Measurements from ENCODE around the gene FOXN3. TPM values are rescaled to one million over a fixed set of nuclear protein-coding genes. Genes with fewer than 3 reads are reported as not detected.

Gene FOXN3
- polyA plus RNA-seq, 1 donor from 2014 or later: 10.3 TPM

- Histone ChIP-seq H3K79me2 (replicated peaks; ENCODE audit: insufficient read depth, low read length) (no peaks in the 10 kb centered on the region), H3K27ac (ENCODE audit: low read length) (no peak overlapping the region), H3K9ac (ENCODE audit: low read length) (no peak overlapping the region)
These were observed 51.8 kb downstream of the FOXN3 start for GRCh38 chr14:89365061-89365801.

GRCh38 chr14:89364316-89364715 lies 52.7 kb downstream of the FOXN3 start:
- Histone ChIP-seq H3K27ac (ENCODE audit: low read length) (no peak overlapping the region), H2AFZ (ENCODE audit: low read depth, low read length) (no peak overlapping the region), H3F3A (ENCODE audit: insufficient read depth, low read length, poor library complexity, severe bottlenecking) (no peaks in the 10 kb centered on the region), H4K20me1 (ENCODE audit: insufficient read depth) (no peaks in the 10 kb centered on the region), H3K9me2 (ENCODE audit: insufficient read depth, low read length) (no peaks in the 10 kb centered on the region), H3K79me2 (replicated peaks; ENCODE audit: insufficient read depth, low read length) (no peaks in the 10 kb centered on the region), H3K9ac (ENCODE audit: low read length) (no peak overlapping the region), H3K9me3 (ENCODE audit: low read length) (no peaks in the 10 kb centered on the region), H3K27me3 (ENCODE audit: insufficient read depth, low read depth, low read length) (no peaks in the 10 kb centered on the region), H3K4me3 (ENCODE audit: low read length) (no peak overlapping the region), H3K4me2 (ENCODE audit: low read length) (no peak overlapping the region), H3K36me3 (ENCODE audit: insufficient read depth, low read length) (no peaks in the 10 kb centered on the region)
- peak; percentile 11 for TF ChIP-seq EP300 (conservative IDR thresholded peaks at IDR 0.05; ENCODE audit: poor library complexity, severe bottlenecking)
- no peak for TF ChIP-seq EZH2 (IDR thresholded peaks at IDR 0.05; ENCODE audit: borderline replicate concordance, insufficient read depth, low read length, poor library complexity, severe bottlenecking)

More at GRCh38 chr14:89365061-89365801, 51.8 kb downstream of the FOXN3 start:
- TF ChIP-seq CTCF (IDR thresholded peaks at IDR 0.05; ENCODE audit: poor library complexity, severe bottlenecking) (no peak), TAF1 (IDR thresholded peaks at IDR 0.05; ENCODE audit: low read depth) (no peak), REST (IDR thresholded peaks at IDR 0.05; ENCODE audit: borderline replicate concordance) (no peak), MXI1 (conservative IDR thresholded peaks at IDR 0.05; ENCODE audit: poor library complexity, severe bottlenecking) (no peak), EP300 (conservative IDR thresholded peaks at IDR 0.05; ENCODE audit: poor library complexity, severe bottlenecking) (no peak), RAD21 (conservative IDR thresholded peaks at IDR 0.05) (no peak)
- H3K9me2 ChIP-seq (ENCODE audit: insufficient read depth, low read length): no peaks in the 10 kb centered on the region
- H2AFZ ChIP-seq (ENCODE audit: low read depth, low read length): no peak overlapping the region
- H3K36me3 ChIP-seq (ENCODE audit: insufficient read depth, low read length): no peaks in the 10 kb centered on the region
- no peaks in the 10 kb centered on the region for H4K20me1 ChIP-seq (ENCODE audit: insufficient read depth)
- peak overlapping the region; percentile 7 for H3K4me3 ChIP-seq (ENCODE audit: low read length)
- H3F3A ChIP-seq (ENCODE audit: insufficient read depth, low read length, poor library complexity, severe bottlenecking): no peaks in the 10 kb centered on the region
- H3K4me2 ChIP-seq (ENCODE audit: low read length): no peak overlapping the region
- no peaks in the 10 kb centered on the region for H3K27me3 ChIP-seq (ENCODE audit: insufficient read depth, low read depth, low read length)
- no peaks in the 10 kb centered on the region for H3K9me3 ChIP-seq (ENCODE audit: low read length)

GRCh38 chr14:89360277-89360676 lies 56.8 kb downstream of the FOXN3 start:
- H3K9me3 ChIP-seq (ENCODE audit: low read length): no peaks in the 10 kb centered on the region
- no peaks in the 10 kb centered on the region for H3K9me2 ChIP-seq (ENCODE audit: insufficient read depth, low read length)
- H3K27me3 ChIP-seq (ENCODE audit: insufficient read depth, low read depth, low read length): no peaks in the 10 kb centered on the region
- H3F3A ChIP-seq (ENCODE audit: insufficient read depth, low read length, poor library complexity, severe bottlenecking): no peaks in the 10 kb centered on the region
- H2AFZ ChIP-seq (ENCODE audit: low read depth, low read length): no peak overlapping the region
- no peak overlapping the region for H3K4me3 ChIP-seq (ENCODE audit: low read length)
- no peak overlapping the region for H3K9ac ChIP-seq (ENCODE audit: low read length)
- H3K36me3 ChIP-seq (ENCODE audit: insufficient read depth, low read length): no peaks in the 10 kb centered on the region
- no peak overlapping the region for H3K27ac ChIP-seq (ENCODE audit: low read length)
- no peak for TF ChIP-seq EZH2 (IDR thresholded peaks at IDR 0.05; ENCODE audit: borderline replicate concordance, insufficient read depth, low read length, poor library complexity, severe bottlenecking)
- no peak for TF ChIP-seq REST (IDR thresholded peaks at IDR 0.05; ENCODE audit: borderline replicate concordance)
- no peak for TF ChIP-seq SMC3 (conservative IDR thresholded peaks at IDR 0.05; ENCODE audit: poor library complexity)
- TF ChIP-seq CTCF (IDR thresholded peaks at IDR 0.05; ENCODE audit: poor library complexity, severe bottlenecking): no peak
- TF ChIP-seq EP300 (conservative IDR thresholded peaks at IDR 0.05; ENCODE audit: poor library complexity, severe bottlenecking): no peak
- no peak for TF ChIP-seq MXI1 (conservative IDR thresholded peaks at IDR 0.05; ENCODE audit: poor library complexity, severe bottlenecking)
- no peak for TF ChIP-seq RAD21 (conservative IDR thresholded peaks at IDR 0.05)
- TF ChIP-seq TAF1 (IDR thresholded peaks at IDR 0.05; ENCODE audit: low read depth): no peak
- TF ChIP-seq POLR2AphosphoS5 (IDR thresholded peaks at IDR 0.05): no peak
- no peaks in the 10 kb centered on the region for H4K20me1 ChIP-seq (ENCODE audit: insufficient read depth)
- H3K79me2 ChIP-seq (replicated peaks; ENCODE audit: insufficient read depth, low read length): peaks cover 5% of the 10 kb centered on the region
- no peak overlapping the region for H3K4me2 ChIP-seq (ENCODE audit: low read length)

Data from neural cell (in vitro differentiated cells).